Parathyroid adenoma (tissue), 2 donors: ENCODE data around the gene LTO1.

Experiments
- H2AFZ ChIP-seq: fragments of 300-600 bp; sonication (generic); one replicate; pipeline ENCODE4 v1.7.0; 2017; ENCODE audit warnings: antibody characterized with exemption, mild to moderate bottlenecking
- H3K27ac ChIP-seq: fragments of 300-600 bp; sonication (generic); one replicate; pipeline ENCODE4 v1.7.0; 2017
- H3K27me3 ChIP-seq: fragments of 300-600 bp; sonication (generic); one replicate; pipeline ENCODE4 v1.7.0; 2017; ENCODE audit warnings: low read length; ENCODE audit not compliant: control insufficient read depth, insufficient read depth
- H3K36me3 ChIP-seq: fragments of 300-600 bp; sonication (generic); one replicate; pipeline ENCODE4 v1.7.0; 2017; ENCODE audit warnings: low read length; ENCODE audit not compliant: control insufficient read depth, insufficient read depth
- H3K4me1 ChIP-seq: fragments of 300-600 bp; sonication (generic); one replicate; pipeline ENCODE4 v1.7.0; 2017; ENCODE audit warnings: control low read depth
- H3K4me2 ChIP-seq: fragments of 300-600 bp; sonication (generic); one replicate; pipeline ENCODE4 v1.7.0; 2017; ENCODE audit warnings: low read length
- H3K4me3 ChIP-seq: fragments of 300-600 bp; sonication (generic); one replicate; pipeline ENCODE4 v1.7.0; 2017; ENCODE audit warnings: low read depth, low read length
- H3K79me2 ChIP-seq: fragments of 300-600 bp; sonication (generic); one replicate; pipeline ENCODE4 v1.7.0; 2017; ENCODE audit warnings: control low read depth
- H3K9ac ChIP-seq: fragments of 300-600 bp; sonication (generic); one replicate; pipeline ENCODE4 v1.7.0; 2017; ENCODE audit warnings: mild to moderate bottlenecking
- H3K9me3 ChIP-seq: fragments of 300-600 bp; sonication (generic); one replicate; pipeline ENCODE4 v1.7.0; 2017; ENCODE audit warnings: low read length; ENCODE audit not compliant: control insufficient read depth
- TF ChIP-seq, protein P1 (sequence below): fragments of 300-600 bp; sonication (generic); IDR thresholded peaks from one replicate; pipeline ENCODE4 v1.7.0; 2017; ENCODE audit warnings: antibody characterized with exemption, mild to moderate bottlenecking
- donor health status: primary hyperparathyroidism.

LTO1 gene

DNA sequence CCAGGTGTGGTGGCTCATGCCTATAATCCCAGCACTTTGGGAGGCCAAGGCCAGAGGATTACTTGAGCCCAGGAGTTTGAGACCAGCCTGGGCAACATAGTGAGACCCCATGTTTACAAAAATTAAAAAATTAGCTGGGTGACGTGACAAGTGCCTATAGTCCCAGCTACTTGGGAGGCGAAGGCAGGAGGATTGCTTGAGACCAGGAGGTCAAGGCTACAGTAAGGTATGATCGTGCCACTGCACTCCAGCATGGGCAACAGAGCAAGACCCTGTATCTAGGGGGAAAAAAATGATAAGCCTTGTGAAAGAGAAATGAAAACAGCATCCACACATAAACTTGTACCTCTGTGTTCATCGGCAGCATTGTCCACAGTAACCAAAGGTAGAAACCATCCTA, 42.3 kb downstream of the LTO1 start:
- TF ChIP-seq, protein P1, sequence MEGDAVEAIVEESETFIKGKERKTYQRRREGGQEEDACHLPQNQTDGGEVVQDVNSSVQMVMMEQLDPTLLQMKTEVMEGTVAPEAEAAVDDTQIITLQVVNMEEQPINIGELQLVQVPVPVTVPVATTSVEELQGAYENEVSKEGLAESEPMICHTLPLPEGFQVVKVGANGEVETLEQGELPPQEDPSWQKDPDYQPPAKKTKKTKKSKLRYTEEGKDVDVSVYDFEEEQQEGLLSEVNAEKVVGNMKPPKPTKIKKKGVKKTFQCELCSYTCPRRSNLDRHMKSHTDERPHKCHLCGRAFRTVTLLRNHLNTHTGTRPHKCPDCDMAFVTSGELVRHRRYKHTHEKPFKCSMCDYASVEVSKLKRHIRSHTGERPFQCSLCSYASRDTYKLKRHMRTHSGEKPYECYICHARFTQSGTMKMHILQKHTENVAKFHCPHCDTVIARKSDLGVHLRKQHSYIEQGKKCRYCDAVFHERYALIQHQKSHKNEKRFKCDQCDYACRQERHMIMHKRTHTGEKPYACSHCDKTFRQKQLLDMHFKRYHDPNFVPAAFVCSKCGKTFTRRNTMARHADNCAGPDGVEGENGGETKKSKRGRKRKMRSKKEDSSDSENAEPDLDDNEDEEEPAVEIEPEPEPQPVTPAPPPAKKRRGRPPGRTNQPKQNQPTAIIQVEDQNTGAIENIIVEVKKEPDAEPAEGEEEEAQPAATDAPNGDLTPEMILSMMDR: no peak
- no peak overlapping the region for H3K9ac ChIP-seq
- H3K4me2 ChIP-seq: no peak overlapping the region
- H3K27me3 ChIP-seq: no peaks in the 10 kb centered on the region
- no peak overlapping the region for H2AFZ ChIP-seq
- H3K4me1 ChIP-seq: no peaks in the 10 kb centered on the region
- H3K36me3 ChIP-seq: no peaks in the 10 kb centered on the region
- no peak overlapping the region for H3K27ac ChIP-seq
- no peaks in the 10 kb centered on the region for H3K79me2 ChIP-seq
- H3K9me3 ChIP-seq: no peaks in the 10 kb centered on the region
- no peak overlapping the region for H3K4me3 ChIP-seq

DNA sequence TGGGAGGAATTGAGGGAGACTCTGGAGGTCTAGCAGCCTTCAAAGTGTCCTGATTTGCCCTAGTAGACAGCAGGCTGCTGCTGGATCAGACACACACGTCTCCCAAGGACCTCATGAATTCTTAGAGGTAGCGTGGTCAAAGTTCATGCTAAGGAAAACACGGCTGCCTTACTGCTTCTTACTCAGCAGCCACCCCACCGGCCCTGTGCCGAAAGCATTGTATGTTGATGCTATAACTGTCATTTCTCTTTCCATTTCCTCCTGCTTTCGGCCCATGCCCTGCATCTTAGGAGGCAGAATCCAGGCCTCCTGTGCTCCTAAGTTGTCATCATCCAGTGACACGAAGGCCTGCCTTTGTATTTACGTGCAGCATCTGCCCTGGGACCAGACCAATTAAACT, 44.7 kb downstream of the LTO1 start:
- TF ChIP-seq, protein P1: no peak
- H3K27me3 ChIP-seq: no peaks in the 10 kb centered on the region
- H3K79me2 ChIP-seq: no peaks in the 10 kb centered on the region
- no peak overlapping the region for H2AFZ ChIP-seq
- H3K9me3 ChIP-seq: no peaks in the 10 kb centered on the region
- no peak overlapping the region for H3K4me2 ChIP-seq
- no peaks in the 10 kb centered on the region for H3K4me1 ChIP-seq
- no peak overlapping the region for H3K9ac ChIP-seq
- H3K4me3 ChIP-seq: no peak overlapping the region
- H3K36me3 ChIP-seq: no peaks in the 10 kb centered on the region
- no peak overlapping the region for H3K27ac ChIP-seq

DNA sequence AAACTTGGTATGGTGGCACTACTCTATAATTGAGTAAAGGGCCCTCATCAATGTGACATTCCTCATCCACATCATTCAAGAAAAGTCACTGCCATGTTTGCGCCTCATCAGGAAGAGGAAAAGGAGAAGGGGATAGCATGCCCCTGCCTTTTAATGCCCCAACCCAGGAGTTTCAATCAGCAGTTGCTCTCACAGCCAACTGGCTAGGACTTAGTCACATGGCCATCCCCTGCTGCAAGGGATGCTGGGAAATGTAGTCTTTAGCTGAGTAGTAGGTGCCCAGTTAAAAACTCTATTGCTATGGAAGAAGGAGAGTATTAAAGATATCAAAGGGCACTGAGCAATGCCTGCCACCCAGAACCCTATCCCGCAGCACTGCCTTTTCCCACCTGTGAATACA, 45.1 kb downstream of the LTO1 start:
- Histone ChIP-seq H3K79me2 (no peaks in the 10 kb centered on the region), H3K9ac (no peak overlapping the region), H3K27me3 (no peaks in the 10 kb centered on the region), H2AFZ (no peak overlapping the region), H3K4me3 (no peak overlapping the region), H3K9me3 (no peaks in the 10 kb centered on the region), H3K4me1 (no peaks in the 10 kb centered on the region), H3K36me3 (no peaks in the 10 kb centered on the region), H3K27ac (no peak overlapping the region), H3K4me2 (no peak overlapping the region)
- TF ChIP-seq, protein P1: no peak

DNA sequence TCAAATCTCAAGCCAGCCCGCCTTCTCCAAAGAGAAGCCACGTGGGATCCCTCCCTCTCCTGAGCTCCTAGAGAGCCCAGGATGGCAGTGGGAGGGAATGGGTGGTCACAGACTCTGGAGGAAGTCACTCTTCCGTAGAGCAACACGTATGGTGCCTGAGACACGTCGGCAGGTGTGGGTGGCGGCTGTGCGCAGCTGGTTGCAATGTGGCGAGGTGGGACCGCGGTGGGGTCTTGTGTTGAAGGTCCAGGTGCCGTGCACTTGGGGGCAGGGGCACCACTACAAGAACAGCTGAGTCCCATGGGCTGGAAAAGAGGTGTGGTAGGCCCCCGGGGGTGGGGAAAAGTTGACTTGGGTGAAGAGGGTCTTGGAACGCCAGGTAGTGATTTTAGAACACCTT, 47.6 kb downstream of the LTO1 start:
- Histone ChIP-seq H3K9me3 (no peaks in the 10 kb centered on the region), H2AFZ (no peak overlapping the region), H3K4me1 (no peaks in the 10 kb centered on the region), H3K4me3 (no peak overlapping the region), H3K27me3 (no peaks in the 10 kb centered on the region), H3K9ac (no peak overlapping the region), H3K79me2 (no peaks in the 10 kb centered on the region), H3K36me3 (no peaks in the 10 kb centered on the region), H3K27ac (no peak overlapping the region), H3K4me2 (no peak overlapping the region)
- TF ChIP-seq, protein P1: no peak

DNA sequence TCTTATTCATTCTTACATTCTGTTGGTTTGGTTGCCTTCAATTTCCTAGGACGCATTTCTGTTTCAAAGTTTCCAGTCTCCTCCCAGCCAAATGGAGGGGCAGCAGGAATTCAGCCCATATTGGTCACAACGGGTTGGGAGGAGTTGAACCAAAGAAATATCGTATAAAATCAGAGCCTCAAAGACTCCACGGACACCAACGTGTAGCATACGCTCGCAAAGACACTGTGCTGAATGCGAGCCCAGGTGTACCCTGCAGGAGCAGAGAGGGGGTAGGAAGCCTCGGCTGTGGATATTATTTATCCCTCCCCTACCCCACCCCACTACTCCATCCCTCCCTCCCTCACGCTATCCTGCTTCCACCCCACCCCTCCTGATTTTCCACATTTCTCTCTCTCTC, 49.7 kb downstream of the LTO1 start:
- no peak overlapping the region for H3K9ac ChIP-seq
- no peak overlapping the region for H2AFZ ChIP-seq
- H3K36me3 ChIP-seq: no peaks in the 10 kb centered on the region
- no peaks in the 10 kb centered on the region for H3K27me3 ChIP-seq
- H3K4me1 ChIP-seq: no peaks in the 10 kb centered on the region
- no peaks in the 10 kb centered on the region for H3K79me2 ChIP-seq
- no peak overlapping the region for H3K27ac ChIP-seq
- no peak overlapping the region for H3K4me2 ChIP-seq
- TF ChIP-seq, protein P1: no peak
- H3K4me3 ChIP-seq: no peak overlapping the region
- no peaks in the 10 kb centered on the region for H3K9me3 ChIP-seq
